GM21528 (cell line): ENCODE measurements around the gene ACSM2B.
"Not testable (repeated sequence)": the region's sequence is repeated elsewhere in the genome, so short reads cannot be mapped to it uniquely, and the experiment has no call there.

ENCODE experiments used
- ATAC-seq: cut with Tn5 transposase; IDR thresholded peaks from one replicate; pipeline ENCODE4 v1.9.1; 2021; ENCODE audit warnings: mild to moderate bottlenecking, moderate library complexity; ENCODE audit not compliant: unreplicated experiment, low FRiP score

The ACSM2B gene

DNA sequence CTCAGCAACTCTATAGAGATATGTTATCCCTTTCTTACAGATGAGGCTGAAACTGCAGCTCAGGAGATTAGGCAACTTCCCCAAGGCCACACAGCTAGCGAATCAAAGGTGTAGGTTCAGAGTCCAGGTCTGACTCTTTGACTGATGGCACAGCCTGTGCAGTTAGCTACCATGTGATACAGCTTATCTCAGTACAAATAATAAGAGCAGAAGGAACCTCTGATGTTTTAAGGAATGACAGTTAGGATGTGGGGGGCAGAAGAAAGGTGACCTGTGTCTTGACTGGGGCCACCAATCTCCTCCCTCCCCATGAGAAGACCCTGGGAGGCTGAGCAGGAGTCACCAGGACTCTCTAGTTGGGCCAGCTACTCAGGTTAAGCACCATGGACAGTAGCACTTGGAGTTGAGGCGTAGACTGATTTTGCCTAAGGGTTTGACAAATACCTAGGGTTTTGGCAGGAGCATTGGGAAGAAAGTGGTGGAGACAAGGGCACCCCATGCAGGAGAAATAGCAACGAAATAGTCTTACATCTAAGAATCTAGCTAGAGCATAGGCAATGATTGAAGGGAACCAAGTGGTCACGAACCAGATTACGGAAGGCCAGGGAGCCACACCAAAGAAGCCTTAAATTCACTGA lies 22.8 kb upstream of the ACSM2B start:
- ATAC-seq: no peak

GRCh38 chr16:20595694-20596093 lies 19.5 kb upstream of the ACSM2B start:
- not testable (repeated sequence) for ATAC-seq

GRCh38 chr16:20595068-20595467 lies 18.9 kb upstream of the ACSM2B start:
- ATAC-seq: not testable (repeated sequence)

DNA sequence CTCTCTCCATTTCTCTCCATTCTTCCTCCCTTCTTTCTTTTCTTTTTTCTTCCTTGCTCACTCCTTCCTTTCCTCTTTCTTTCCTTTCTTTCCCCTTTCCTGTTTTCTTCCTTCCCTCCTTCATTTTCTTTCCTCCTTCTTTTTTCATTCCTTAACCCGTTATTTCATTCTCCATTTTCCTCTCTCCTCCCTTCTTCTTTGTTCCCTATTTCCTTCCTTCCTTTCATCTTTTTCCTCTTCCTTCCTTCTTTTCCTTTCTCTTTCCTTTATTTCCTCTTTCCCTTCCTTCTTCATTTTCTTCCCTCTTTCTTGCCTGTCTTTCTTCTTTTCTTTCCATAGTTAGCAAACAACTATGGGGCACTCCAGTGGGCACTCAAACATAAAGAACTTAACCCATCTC lies 16.6 kb upstream of the ACSM2B start:
- not testable (repeated sequence) for ATAC-seq

- not testable (repeated sequence) for ATAC-seq
These were observed 13.3 kb upstream of the ACSM2B start for GRCh38 chr16:20589486-20589885.

- ATAC-seq: not testable (repeated sequence)
These were observed 11.5 kb upstream of the ACSM2B start for GRCh38 chr16:20587645-20588074.

DNA sequence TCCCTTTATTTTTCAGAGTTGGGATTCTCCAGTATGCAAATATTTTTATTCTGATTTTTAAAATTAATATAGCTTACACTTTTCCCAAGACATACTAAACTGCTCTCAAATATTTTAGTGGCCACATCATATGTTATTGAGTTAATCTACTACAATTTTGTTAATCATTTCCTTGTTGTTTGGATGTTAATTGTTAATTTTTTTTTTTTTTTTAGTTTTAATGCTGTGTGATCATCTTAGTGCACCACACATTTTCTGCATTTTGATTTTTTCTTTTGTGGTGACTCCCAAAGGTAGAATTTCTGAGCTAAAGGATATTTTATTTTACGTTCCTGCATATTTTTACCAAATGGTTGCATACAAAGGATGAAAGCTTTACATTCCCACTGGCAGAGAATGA lies 10.5 kb upstream of the ACSM2B start:
- ATAC-seq: not testable (repeated sequence)

- ATAC-seq: not testable (repeated sequence)
These were observed 9.9 kb upstream of the ACSM2B start for GRCh38 chr16:20586112-20586511.

DNA sequence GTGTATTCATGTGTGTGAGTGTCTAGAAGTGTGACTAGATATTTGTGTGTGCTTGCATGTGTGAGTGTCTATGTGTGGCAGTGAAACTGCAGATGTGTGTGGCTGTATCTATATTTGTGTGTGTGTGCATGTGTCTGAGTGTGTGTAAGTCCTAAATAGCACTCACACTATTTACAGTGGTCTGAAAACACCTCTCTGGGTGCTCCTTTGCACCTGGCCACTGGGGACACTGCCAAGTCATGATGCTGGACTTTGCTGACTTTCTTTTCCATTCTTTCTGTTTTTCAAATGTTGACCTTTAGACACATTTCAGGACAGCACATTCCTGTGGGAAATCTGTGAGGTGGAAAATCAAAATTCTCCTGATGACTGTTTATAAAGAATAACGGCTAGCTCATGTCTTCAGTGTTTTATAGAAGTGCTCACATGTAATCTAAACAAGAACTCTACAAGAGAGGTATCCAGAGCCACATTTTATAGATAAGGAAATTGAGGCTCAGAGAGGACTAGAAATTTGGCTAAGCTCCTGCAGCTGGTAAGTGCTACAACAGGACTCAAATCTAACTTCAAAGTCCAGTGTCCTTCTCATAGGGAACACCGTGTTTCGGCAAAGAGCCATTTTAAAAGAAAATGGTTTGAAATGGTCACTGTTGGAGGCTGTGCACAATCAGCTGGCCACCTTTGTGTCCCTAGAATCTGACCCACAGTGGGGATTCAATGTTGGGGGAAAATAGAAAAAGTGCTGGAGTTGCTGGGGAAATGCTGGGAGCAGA lies 4.5 kb upstream of the ACSM2B start:
- ATAC-seq: not testable (repeated sequence)

GRCh38 chr16:20578091-20578490 lies 1.9 kb upstream of the ACSM2B start:
- ATAC-seq: not testable (repeated sequence)

- not testable (repeated sequence) for ATAC-seq
These were observed 7.0 kb downstream of the ACSM2B start for GRCh38 chr16:20569117-20569651.

- ATAC-seq: no peak
These were observed 7.8 kb downstream of the ACSM2B start for GRCh38 chr16:20568404-20568803.

- ATAC-seq: no peak
These were observed 9.3 kb downstream of the ACSM2B start for GRCh38 chr16:20566864-20567263.

- ATAC-seq: not testable (repeated sequence)
These were observed 10.8 kb downstream of the ACSM2B start for GRCh38 chr16:20565334-20565733.

DNA sequence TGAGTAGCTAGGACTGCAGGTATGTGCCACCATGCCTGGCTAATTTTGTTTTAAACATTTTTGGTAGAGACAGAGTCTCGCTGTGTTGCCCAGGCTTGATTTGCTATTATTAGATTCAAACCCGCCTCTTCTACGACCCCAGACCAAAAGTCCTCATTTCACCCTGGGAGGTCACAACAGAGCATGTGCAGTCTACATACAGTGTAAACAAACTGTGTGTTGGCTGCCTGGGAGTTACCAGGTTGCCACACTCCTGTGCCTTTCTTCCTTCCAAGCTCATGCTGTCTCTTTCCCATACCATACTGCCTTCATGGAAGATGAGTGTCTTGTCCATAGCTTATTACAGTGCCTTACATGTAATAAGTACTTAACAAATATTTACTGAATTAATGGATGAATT lies 11.9 kb downstream of the ACSM2B start:
- not testable (repeated sequence) for ATAC-seq

DNA sequence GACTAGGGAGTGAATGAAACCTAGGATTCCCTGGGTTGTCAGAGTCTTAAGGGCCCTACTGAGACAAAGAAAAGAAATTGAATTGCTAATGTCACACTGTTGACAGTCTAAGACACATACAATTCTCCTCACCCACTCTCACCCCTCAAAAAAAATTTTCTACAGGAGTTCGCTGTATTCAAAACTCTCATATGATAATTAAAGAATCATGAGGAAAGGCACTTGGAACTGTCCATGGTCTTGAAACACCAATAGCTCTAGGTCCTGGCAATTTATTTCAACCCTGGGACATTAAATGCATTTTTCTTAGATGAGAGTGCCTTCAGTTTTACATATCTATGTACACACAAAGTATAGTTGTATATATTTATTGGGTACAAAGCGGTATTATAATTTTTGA lies 20.5 kb downstream of the ACSM2B start:
- not testable (repeated sequence) for ATAC-seq

DNA sequence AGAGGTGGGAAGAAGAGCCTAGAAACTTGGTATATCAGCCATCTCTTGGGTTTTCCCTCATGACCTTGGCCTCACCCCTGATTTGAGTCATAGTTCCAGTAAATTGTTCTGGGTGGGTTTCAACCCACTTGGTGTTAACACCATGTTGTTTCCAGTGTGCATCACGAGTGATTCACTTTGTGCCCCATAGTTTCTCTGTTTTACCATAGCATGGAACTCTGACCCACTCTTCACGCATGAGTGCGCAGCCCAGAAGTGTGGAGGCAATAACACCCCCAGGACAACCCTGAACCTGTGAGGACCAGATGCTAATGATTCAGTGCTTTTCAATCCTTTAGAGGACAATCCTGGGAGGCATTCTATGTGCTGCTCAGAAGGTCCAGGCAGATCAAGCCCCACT lies 21.5 kb downstream of the ACSM2B start:
- not testable (repeated sequence) for ATAC-seq

DNA sequence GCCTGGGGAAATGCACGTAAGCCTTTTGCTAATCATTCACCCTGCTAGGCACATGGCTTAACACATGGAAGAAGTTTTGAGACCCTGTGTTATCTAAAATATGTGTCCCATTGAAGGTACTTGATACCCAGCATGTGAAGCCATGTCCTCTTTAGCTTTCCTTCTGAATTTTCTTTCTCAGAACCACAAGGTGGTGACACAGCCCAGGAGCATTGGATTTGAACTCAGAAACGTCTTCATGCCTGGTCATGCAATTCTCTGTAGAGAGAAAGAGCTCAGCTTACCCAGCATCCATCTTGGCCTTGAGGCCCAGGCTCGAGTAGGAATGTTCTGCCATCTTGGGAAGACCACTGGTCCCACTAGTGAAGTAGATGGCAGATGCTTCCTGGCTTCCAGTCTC lies 22.7 kb downstream of the ACSM2B start:
- not testable (repeated sequence) for ATAC-seq

- ATAC-seq: not testable (repeated sequence)
These were observed 29.2 kb downstream of the ACSM2B start for GRCh38 chr16:20546951-20547350.

- not testable (repeated sequence) for ATAC-seq
These were observed 29.8 kb downstream of the ACSM2B start for GRCh38 chr16:20546278-20546853.
